Measurements from ENCODE around the gene SELENOW.
"Not testable (repeated sequence)": the region's sequence is repeated elsewhere in the genome, so short reads cannot be mapped to it uniquely, and the experiment has no call there.

The SELENOW gene

GRCh38 chr19:47787307-47787706, 8.8 kb downstream of the SELENOW start:
- not testable (repeated sequence) for DNase-seq

GRCh38 chr19:47789811-47790210, 11.3 kb downstream of the SELENOW start:
- not testable (repeated sequence) for DNase-seq

- DNase-seq: peak; percentile 56 to 57
Measured at GRCh38 chr19:47790398-47790814, 11.9 kb downstream of the SELENOW start.

- no peak for DNase-seq
Measured at GRCh38 chr19:47792616-47793015, 14.1 kb downstream of the SELENOW start.

- DNase-seq: no peak
Measured at GRCh38 chr19:47794526-47794925, 16.0 kb downstream of the SELENOW start.

- no peak for DNase-seq
Measured at GRCh38 chr19:47796785-47797184, 18.3 kb downstream of the SELENOW start.

GRCh38 chr19:47797996-47798903, 19.7 kb downstream of the SELENOW start:
- DNase-seq: no peak

GRCh38 chr19:47798904-47799266, 20.4 kb downstream of the SELENOW start:
- no peak for DNase-seq

- no peak for DNase-seq
Measured at GRCh38 chr19:47801270-47801669, 22.8 kb downstream of the SELENOW start.

GRCh38 chr19:47802521-47803043, 24.1 kb downstream of the SELENOW start:
- DNase-seq: no peak

- DNase-seq: not testable (repeated sequence)
Measured at GRCh38 chr19:47803148-47803547, 24.6 kb downstream of the SELENOW start.

GRCh38 chr19:47803671-47804070, 25.2 kb downstream of the SELENOW start:
- DNase-seq: not testable (repeated sequence)

GRCh38 chr19:47804451-47804850, 25.9 kb downstream of the SELENOW start, which contains the start of gene TPRX1:
TPRX1 (minus strand) TSS chr19:47804551; CDS start chr19:47804539, 12 bp downstream.
- not testable (repeated sequence) for DNase-seq

GRCh38 chr19:47805313-47805712, 26.8 kb downstream of the SELENOW start:
- no peak for DNase-seq

- no peak for DNase-seq
Measured at GRCh38 chr19:47806435-47806834, 27.9 kb downstream of the SELENOW start.

GRCh38 chr19:47813304-47813994, 34.9 kb downstream of the SELENOW start:
- DNase-seq: peak in 1 of 2 experiments; percentile 36

GRCh38 chr19:47813995-47814328, 35.5 kb downstream of the SELENOW start:
- no peak for DNase-seq

- DNase-seq: not testable (repeated sequence)
Measured at GRCh38 chr19:47816270-47816669, 37.8 kb downstream of the SELENOW start.

GRCh38 chr19:47818221-47818620, 39.7 kb downstream of the SELENOW start:
- DNase-seq: not testable (repeated sequence)

GRCh38 chr19:47819858-47820257, 41.4 kb downstream of the SELENOW start:
- DNase-seq: no peak

GRCh38 chr19:47820410-47820809, 41.9 kb downstream of the SELENOW start:
- DNase-seq: no peak

GRCh38 chr19:47821460-47822020, 43.0 kb downstream of the SELENOW start, which contains the start of gene CRX:
CRX (plus strand) TSS chr19:47821937; CDS start chr19:47834444, 12,507 bp downstream.
- DNase-seq: no peak

- DNase-seq: no peak
Measured at GRCh38 chr19:47824396-47824795, 45.9 kb downstream of the SELENOW start.

Measured in NCI-H2081 (cell line).